K562 (cell line): ENCODE data around the gene GALNT5. TPM values are rescaled to one million over a fixed set of nuclear protein-coding genes. Genes with fewer than 3 reads are reported as not detected.
A peak's percentile ranks its signal among the peaks of the same experiment; 100 is the strongest.

ENCODE experiments used
- ATAC-seq: fragments of 200-7000 bp; cut with Tn5 transposase; 3 replicates; pipeline ENCODE4 v1.9.1; 2020; ENCODE audit warnings: moderate library complexity
- BruUV-seq: library from RNA; stranded (reverse); fragments of 400-500 nt; replicated peaks from 2 replicates; lab custom pipeline; 2021; lab: Mats Ljungman, UMichigan
- CTCF ChIA-PET: fragments of 300-600 bp; formaldehyde crosslinking; extraction: SDS; loops from one replicate; lab custom pipeline; 2021; ENCODE audit warnings: low intra/inter-chr PET ratio; lab: Yijun Ruan, JAX
- POLR2A ChIA-PET: fragments of 300-600, 350-650 bp; sonication (Branson Sonifier 250); formaldehyde crosslinking; extraction: SDS; loops from one replicate; lab custom pipeline; 2021; ENCODE audit warnings: antibody characterized with exemption, inconsistent platforms; lab: Yijun Ruan, JAX
- DNase-seq, 4 experiments: peaks; one replicate each; pipeline versions ENCODE4 v3.0.0 to v3.0.0-alpha.2; 2011 to 2018; ENCODE audit warnings: low spot score in 3 of 4, mixed read lengths in 3 of 4; ENCODE audit errors: extremely low read depth in 1 of 4
- FAIRE-seq: peaks from 2 replicates; lab custom pipeline; 2011; peaks lifted over from hg19 to GRCh38; lab: Jason Lieb, UNC
- H2AFZ ChIP-seq: 2 replicates; pipeline ENCODE4 v1.6.0; 2011; ENCODE audit warnings: low read depth, low read length, control low read depth, inconsistent platforms
- H3K27ac ChIP-seq: fragments of 200-600 bp; 3 replicates; pipeline ENCODE4 v1.8.0; 2011; ENCODE audit warnings: low read depth, mild to moderate bottlenecking, control low read depth, inconsistent platforms, low read length, moderate library complexity, mixed read lengths; ENCODE audit errors: extremely low read depth
- H3K27me3 ChIP-seq, 2 experiments: fragments of 300-600 bp in 1 of 2; 2 replicates in 1 of 2; 3 replicates in 1 of 2; pipeline versions ENCODE4 v1.6.0 to v1.8.0; 2011; ENCODE audit warnings: inconsistent platforms in 2 of 2, low read length in 2 of 2, mild to moderate bottlenecking in 1 of 2, mixed read lengths in 1 of 2, moderate library complexity in 1 of 2; ENCODE audit not compliant: control insufficient read depth in 2 of 2, insufficient read depth in 2 of 2
- H3K36me3 ChIP-seq: fragments of 300-600 bp; 3 replicates; pipeline ENCODE4 v1.8.0; 2011; ENCODE audit warnings: mild to moderate bottlenecking, low read length, inconsistent platforms; ENCODE audit not compliant: control insufficient read depth, insufficient read depth
- H3K4me1 ChIP-seq, 2 experiments: fragments of 200-600 bp in 1 of 2; replicated peaks in 1 of 2; 2 replicates in 1 of 2; 3 replicates in 1 of 2; pipeline versions ENCODE4 v1.5.1 to v1.8.0; 2011; ENCODE audit warnings: inconsistent platforms in 2 of 2, low read length in 2 of 2, mild to moderate bottlenecking in 1 of 2, mixed read lengths in 1 of 2, moderate library complexity in 1 of 2; ENCODE audit not compliant: control insufficient read depth in 2 of 2, insufficient read depth in 2 of 2
- H3K4me2 ChIP-seq: 2 replicates; pipeline ENCODE4 v1.6.1; 2011; ENCODE audit warnings: low read length, control low read depth, inconsistent platforms, mixed read lengths; ENCODE audit not compliant: insufficient read depth
- H3K4me3 ChIP-seq: fragments of 200-600 bp; sonication (generic), shearing (Covaris generic); 2 replicates; pipeline ENCODE4 v1.5.1; 2016; ENCODE audit warnings: control low read depth, inconsistent platforms
- H3K79me2 ChIP-seq: fragments of 200-600 bp; 3 replicates; pipeline ENCODE4 v1.8.0; 2011; ENCODE audit warnings: low read length, inconsistent platforms; ENCODE audit not compliant: control insufficient read depth, insufficient read depth
- H3K9ac ChIP-seq, 2 experiments: 2 replicates each; pipeline versions ENCODE4 v1.6.0 to v1.6.1; 2011; ENCODE audit warnings: low read depth in 2 of 2, low read length in 2 of 2, control low read depth in 1 of 2, inconsistent platforms in 1 of 2, mild to moderate bottlenecking in 1 of 2, mixed read lengths in 1 of 2; ENCODE audit not compliant: insufficient read depth in 1 of 2
- H3K9me1 ChIP-seq: one replicate; pipeline ENCODE4 v1.6.0; 2011; ENCODE audit warnings: inconsistent platforms, mild to moderate bottlenecking, low read length, moderate library complexity; ENCODE audit not compliant: control insufficient read depth, insufficient read depth
- H3K9me3 ChIP-seq: replicated peaks from 2 replicates; pipeline ENCODE4 v1.5.1; 2011; ENCODE audit warnings: low read depth, low read length, inconsistent platforms; ENCODE audit not compliant: control insufficient read depth, insufficient read depth
- H4K20me1 ChIP-seq: replicated peaks from 2 replicates; pipeline ENCODE4 v1.6.1; 2011; ENCODE audit warnings: low read length, inconsistent platforms, mixed read lengths; ENCODE audit not compliant: control insufficient read depth, insufficient read depth
- NR2F6 ChIP-seq: fragments of 450-650 bp; formaldehyde crosslinking; IDR thresholded peaks from 2 replicates; pipeline ENCODE4 v1.4.0; 2020; ENCODE audit warnings: mild to moderate bottlenecking
- TAF7 ChIP-seq: fragments of 450-650 bp; IDR thresholded peaks from 2 replicates; pipeline ENCODE4 v1.6.1; 2016; ENCODE audit warnings: missing genetic modification characterization, missing compliant biosample characterization
- ZNF140 ChIP-seq: fragments of 250-450 bp; sonication (Bioruptor Pico); IDR thresholded peaks from 2 replicates; pipeline ENCODE4 v1.8.0; 2021; ENCODE audit warnings: moderate library complexity, mild to moderate bottlenecking, inconsistent platforms
- ZNF253 ChIP-seq: fragments of 250-450 bp; sonication (Bioruptor Pico); conservative IDR thresholded peaks from 2 replicates; pipeline ENCODE4 v1.6.1; 2021; ENCODE audit warnings: mild to moderate bottlenecking
- WGBS: fragments of 100-300 bp; shearing (Covaris generic); methylation state at CpG from one replicate; pipeline ENCODE4 v1.1.6; 2016; ENCODE audit warnings: low coverage, mixed read lengths; ENCODE audit not compliant: insufficient coverage; ENCODE audit errors: missing lambda C conversion rate; 5-methylcytosine and 5-hydroxymethylcytosine counted together
- in situ Hi-C: fragments of 300-500 bp; cut with MboI; formaldehyde crosslinking; loops from 4 replicates; pipeline ENCODE4 v1.15.0; 2018; ENCODE audit warnings: inconsistent platforms, mixed read lengths
- intact Hi-C: fragments of 100-400 bp; cut with micrococcal nuclease; formaldehyde crosslinking; loops from 2 replicates; pipeline ENCODE4 v1.14.2; 2022
- polyA plus RNA-seq, 8 experiments: library from polyadenylated mRNA; depleted of rRNA in 4 of 8; stranded (reverse) in 5 of 8; unstranded in 3 of 8; fragments of >200 nt; fragmentation: Nextera tagmentation in 2 of 8; fragmentation: Illumina TruSeq in 1 of 8; extraction: Ambion mirVana in 2 of 8; extraction: Trizol in 1 of 8; gene quantifications; 2 replicates each; pipeline versions ENCODE4 v1.2.1 to v1.2.3, GENCODE V29; 2011 to 2014; ENCODE audit warnings: inconsistent platforms in 1 of 8, missing spikeins in 1 of 8
- total RNA-seq, 7 experiments: library from RNA; depleted of rRNA in 6 of 7; stranded (reverse); fragments of >200 nt in 6 of 7; fragmentation: Illumina TruSeq in 2 of 7; extraction: Trizol in 2 of 7; gene quantifications; 2 replicates each; pipeline versions ENCODE4 v1.2.1 to v1.2.3, GENCODE V29; 2011 to 2021; ENCODE audit warnings: low replicate concordance in 1 of 7
- TF ChIP-seq, protein P1 (sequence below), 3 experiments: fragments of 200-800 bp in 1 of 3; fragments of 250-450 bp in 1 of 3; fragments of 450-650 bp in 1 of 3; sonication (Bioruptor Pico) in 1 of 3; sonication (Bioruptor generic) in 1 of 3; formaldehyde crosslinking in 1 of 3; IDR thresholded peaks; 2 replicates each; pipeline versions ENCODE4 v1.6.1 to v1.8.0; 2016 to 2022; ENCODE audit warnings: mild to moderate bottlenecking in 2 of 3, missing genetic modification characterization in 2 of 3, missing compliant biosample characterization in 1 of 3, moderate library complexity in 1 of 3

GALNT5 gene
- total and polyA plus RNA-seq, 9 of the 15 experiments (the other 6 are each of a cell fraction or from before 2014, with no cell fraction given) = 21.6 to 73.0 (median 54.7) TPM

DNA sequence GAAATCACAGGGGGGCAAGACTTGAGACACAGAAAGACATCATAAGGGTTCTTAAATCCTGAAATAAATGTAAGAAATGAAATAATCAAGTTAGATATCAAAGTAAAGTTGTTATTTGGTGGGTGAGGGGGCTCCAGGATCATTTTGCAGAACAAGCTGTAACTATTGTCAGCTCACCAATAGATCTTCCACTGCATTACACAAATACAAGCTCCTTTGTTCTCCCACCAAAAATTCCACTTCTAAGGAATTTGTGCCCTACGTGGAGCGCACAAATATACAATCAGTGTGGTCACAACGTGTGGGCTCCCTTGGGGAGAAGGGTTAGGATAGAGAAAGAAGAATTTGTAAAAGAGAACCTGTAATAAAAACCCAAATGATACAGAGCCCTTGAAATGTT, 19.2 kb upstream of the GALNT5 start:
- ATAC-seq (no peak), FAIRE-seq (no peak), DNase-seq (no peak)
- H3K4me3 ChIP-seq = no peak overlapping the region
- no peak overlapping the region for H3K9ac ChIP-seq
- H3K4me1 ChIP-seq = peaks cover 1 to 20% of the 10 kb centered on the region in 2 experiments
- no peak overlapping the region for H3K4me2 ChIP-seq
- no peaks in the 10 kb centered on the region for H3K9me3 ChIP-seq
- intact Hi-C loops (no loop called here), in situ Hi-C loops (no loop called here)
- H4K20me1 ChIP-seq = no peaks in the 10 kb centered on the region
- TF ChIP-seq NR2F6 (CRISPR knock-in tag) (no peak), TAF7 (tag) (no peak), ZNF253 (no peak), ZNF140 (no peak)
- TF ChIP-seq, protein P1, sequence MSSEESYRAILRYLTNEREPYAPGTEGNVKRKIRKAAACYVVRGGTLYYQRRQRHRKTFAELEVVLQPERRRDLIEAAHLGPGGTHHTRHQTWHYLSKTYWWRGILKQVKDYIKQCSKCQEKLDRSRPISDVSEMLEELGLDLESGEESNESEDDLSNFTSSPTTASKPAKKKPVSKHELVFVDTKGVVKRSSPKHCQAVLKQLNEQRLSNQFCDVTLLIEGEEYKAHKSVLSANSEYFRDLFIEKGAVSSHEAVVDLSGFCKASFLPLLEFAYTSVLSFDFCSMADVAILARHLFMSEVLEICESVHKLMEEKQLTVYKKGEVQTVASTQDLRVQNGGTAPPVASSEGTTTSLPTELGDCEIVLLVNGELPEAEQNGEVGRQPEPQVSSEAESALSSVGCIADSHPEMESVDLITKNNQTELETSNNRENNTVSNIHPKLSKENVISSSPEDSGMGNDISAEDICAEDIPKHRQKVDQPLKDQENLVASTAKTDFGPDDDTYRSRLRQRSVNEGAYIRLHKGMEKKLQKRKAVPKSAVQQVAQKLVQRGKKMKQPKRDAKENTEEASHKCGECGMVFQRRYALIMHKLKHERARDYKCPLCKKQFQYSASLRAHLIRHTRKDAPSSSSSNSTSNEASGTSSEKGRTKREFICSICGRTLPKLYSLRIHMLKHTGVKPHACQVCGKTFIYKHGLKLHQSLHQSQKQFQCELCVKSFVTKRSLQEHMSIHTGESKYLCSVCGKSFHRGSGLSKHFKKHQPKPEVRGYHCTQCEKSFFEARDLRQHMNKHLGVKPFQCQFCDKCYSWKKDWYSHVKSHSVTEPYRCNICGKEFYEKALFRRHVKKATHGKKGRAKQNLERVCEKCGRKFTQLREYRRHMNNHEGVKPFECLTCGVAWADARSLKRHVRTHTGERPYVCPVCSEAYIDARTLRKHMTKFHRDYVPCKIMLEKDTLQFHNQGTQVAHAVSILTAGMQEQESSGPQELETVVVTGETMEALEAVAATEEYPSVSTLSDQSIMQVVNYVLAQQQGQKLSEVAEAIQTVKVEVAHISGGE (CRISPR knock-in tag; IDR thresholded peaks at IDR 0.05) = no peak
- peak overlapping the region; percentile 56; the same call in 1 of the 2 replicates for H2AFZ ChIP-seq
- no TSS peak for BruUV-seq
- WGBS = 51% methylated on average over 3 of the region's 3 CpGs
- no peak overlapping the region for H3K27ac ChIP-seq
- H3K9me1 ChIP-seq = no peaks in the 10 kb centered on the region
- H3K27me3 ChIP-seq = no peaks in the 10 kb centered on the region
- ChIA-PET POLR2A (interaction anchor here (0.6 to 1.9 kb wide), 2 partner anchors 15 to 1229 kb away, joined by 4 to 5 read pairs; no protein-coding TSS in a partner anchor), CTCF (no interaction called here)
- H3K79me2 ChIP-seq = no peaks in the 10 kb centered on the region
- no peaks in the 10 kb centered on the region for H3K36me3 ChIP-seq
